K562 (cell line): Measurements from ENCODE around the gene DVL2. TPM values are rescaled to one million over a fixed set of nuclear protein-coding genes. Genes with fewer than 3 reads are reported as not detected.
A peak's percentile ranks its signal among the peaks of the same experiment; 100 is the strongest.

Experiments used
- CBX5 ChIP-seq: IDR thresholded peaks from 2 replicates; pipeline ENCODE4 v1.6.1; 2014; ENCODE audit warnings: low read depth, borderline replicate concordance
- CBX8 ChIP-seq: fragments of 200-600 bp; sonication (generic); IDR thresholded peaks from 2 replicates; pipeline ENCODE4 v1.6.1; 2012; ENCODE audit warnings: borderline replicate concordance, mixed run types, low read depth, mild to moderate bottlenecking, moderate library complexity, mixed read lengths, low read length, control low read depth, inconsistent platforms; ENCODE audit not compliant: poor library complexity, severe bottlenecking; ENCODE audit errors: extremely low read depth
- CHD1 ChIP-seq: fragments of 200-600 bp; sonication (generic); IDR thresholded peaks from one replicate; pipeline ENCODE4 v1.6.1; 2012; ENCODE audit warnings: mild to moderate bottlenecking, moderate library complexity, low read length, inconsistent platforms
- DIDO1 ChIP-seq: fragments of 450-650 bp; IDR thresholded peaks from 2 replicates; pipeline ENCODE4 v1.6.1; 2016; ENCODE audit warnings: low read depth, missing biosample characterization, missing genetic modification characterization
- EWSR1 ChIP-seq: fragments of 450-650 bp; IDR thresholded peaks from 2 replicates; pipeline ENCODE4 v1.6.1; 2018; ENCODE audit warnings: borderline replicate concordance, mild to moderate bottlenecking, low read depth, moderate library complexity; ENCODE audit not compliant: partially characterized antibody
- NCOA4 ChIP-seq: fragments of 450-650 bp; IDR thresholded peaks from 2 replicates; pipeline ENCODE4 v1.6.1; 2018; ENCODE audit warnings: mild to moderate bottlenecking; ENCODE audit not compliant: partially characterized antibody
- NEUROD1 ChIP-seq: fragments of 150-350 bp; IDR thresholded peaks from 2 replicates; pipeline ENCODE4 v1.6.1; 2014; ENCODE audit warnings: borderline replicate concordance, low read length, low read depth; ENCODE audit not compliant: partially characterized antibody
- PML ChIP-seq: IDR thresholded peaks from 2 replicates; pipeline ENCODE4 v1.6.1; 2012; ENCODE audit warnings: low read length, inconsistent platforms
- POLR2G ChIP-seq: fragments of 200-400 bp; formaldehyde crosslinking; IDR thresholded peaks from 2 replicates; pipeline ENCODE4 v1.6.1; 2017; ENCODE audit warnings: low read depth, mild to moderate bottlenecking, antibody characterized with exemption, low read length, moderate library complexity
- PYGO2 ChIP-seq: fragments of 450-650 bp; IDR thresholded peaks from 2 replicates; pipeline ENCODE4 v1.6.1; 2016; ENCODE audit warnings: mild to moderate bottlenecking, missing genetic modification characterization, moderate library complexity, missing compliant biosample characterization
- RAD21 ChIP-seq, 2 experiments: fragments of 250-450 bp in 1 of 2; fragments of 450-650 bp in 1 of 2; sonication (Bioruptor Pico) in 1 of 2; formaldehyde crosslinking in 1 of 2; IDR thresholded peaks in 1 of 2; conservative IDR thresholded peaks in 1 of 2; 2 replicates each; pipeline versions ENCODE4 v1.4.0 to v1.8.0; 2020 to 2022; ENCODE audit warnings: mild to moderate bottlenecking in 2 of 2, moderate library complexity in 1 of 2
- SETDB1 ChIP-seq: IDR thresholded peaks from one replicate; pipeline ENCODE4 v1.6.1; 2012; ENCODE audit warnings: low read length, control low read depth, inconsistent platforms
- SIN3B ChIP-seq: fragments of 450-650 bp; IDR thresholded peaks from 2 replicates; pipeline ENCODE4 v1.6.1; 2017; ENCODE audit warnings: low read depth, mild to moderate bottlenecking, moderate library complexity
- SMARCC2 ChIP-seq: fragments of 450-650 bp; IDR thresholded peaks from 2 replicates; pipeline ENCODE4 v1.6.1; 2017; ENCODE audit warnings: antibody characterized with exemption, moderate library complexity, mild to moderate bottlenecking, low read depth
- SRSF1 ChIP-seq: fragments of 200-400 bp; formaldehyde crosslinking; IDR thresholded peaks from 2 replicates; pipeline ENCODE4 v1.6.1; 2017; ENCODE audit warnings: mild to moderate bottlenecking, low read depth, low read length, moderate library complexity
- TBL1XR1 ChIP-seq, 2 experiments: IDR thresholded peaks; 2 replicates each; pipeline ENCODE4 v1.6.1; 2012; ENCODE audit warnings: improper control_type of control experiment in 2 of 2, low read length in 2 of 2, mild to moderate bottlenecking in 1 of 2
- ZFP36 ChIP-seq: fragments of 150-350 bp; IDR thresholded peaks from 2 replicates; pipeline ENCODE4 v1.6.1; 2018; ENCODE audit warnings: low read length, low read depth; ENCODE audit not compliant: partially characterized antibody
- ZNF12 ChIP-seq: sonication (generic); formaldehyde crosslinking; IDR thresholded peaks from 2 replicates; pipeline ENCODE4 v1.4.0; 2020; ENCODE audit warnings: mild to moderate bottlenecking, missing genetic modification reagents
- ZNF212 ChIP-seq: fragments of 450-650 bp; formaldehyde crosslinking; IDR thresholded peaks from 2 replicates; pipeline ENCODE4 v1.4.0; 2020; ENCODE audit warnings: mild to moderate bottlenecking
- ZNF518B ChIP-seq: fragments of 250-450 bp; sonication (Bioruptor Pico); IDR thresholded peaks from 2 replicates; pipeline ENCODE4 v1.5.0; 2021; ENCODE audit warnings: mild to moderate bottlenecking, moderate library complexity
- polyA plus RNA-seq, 8 experiments: library from polyadenylated mRNA; depleted of rRNA in 4 of 8; stranded (reverse) in 5 of 8; unstranded in 3 of 8; fragments of >200 nt; fragmentation: Nextera tagmentation in 2 of 8; fragmentation: Illumina TruSeq in 1 of 8; extraction: Ambion mirVana in 2 of 8; extraction: Trizol in 1 of 8; gene quantifications; 2 replicates each; pipeline versions ENCODE4 v1.2.1 to v1.2.3, GENCODE V29; 2011 to 2014; ENCODE audit warnings: inconsistent platforms in 1 of 8, missing spikeins in 1 of 8
- total RNA-seq, 7 experiments: library from RNA; depleted of rRNA in 6 of 7; stranded (reverse); fragments of >200 nt in 6 of 7; fragmentation: Illumina TruSeq in 2 of 7; extraction: Trizol in 2 of 7; gene quantifications; 2 replicates each; pipeline versions ENCODE4 v1.2.1 to v1.2.3, GENCODE V29; 2011 to 2021; ENCODE audit warnings: low replicate concordance in 1 of 7
- TF ChIP-seq, protein P1 (sequence below), 2 experiments: fragments of 450-650 bp; IDR thresholded peaks; 2 replicates each; pipeline ENCODE4 v1.6.1; 2016
- TF ChIP-seq, protein P2 (sequence below): fragments of 450-650 bp; formaldehyde crosslinking; IDR thresholded peaks from 2 replicates; pipeline ENCODE4 v1.4.0; 2022; ENCODE audit warnings: missing genetic modification characterization

The DVL2 gene
- total and polyA plus RNA-seq, 9 of the 15 experiments (the other 6 are each of a cell fraction or from before 2014, with no cell fraction given), result 1.3 to 49.5 (median 24.3) TPM

- peak; percentile 81 for TF ChIP-seq CHD1
- no peak for TF ChIP-seq SIN3B
- TF ChIP-seq, protein P1, sequence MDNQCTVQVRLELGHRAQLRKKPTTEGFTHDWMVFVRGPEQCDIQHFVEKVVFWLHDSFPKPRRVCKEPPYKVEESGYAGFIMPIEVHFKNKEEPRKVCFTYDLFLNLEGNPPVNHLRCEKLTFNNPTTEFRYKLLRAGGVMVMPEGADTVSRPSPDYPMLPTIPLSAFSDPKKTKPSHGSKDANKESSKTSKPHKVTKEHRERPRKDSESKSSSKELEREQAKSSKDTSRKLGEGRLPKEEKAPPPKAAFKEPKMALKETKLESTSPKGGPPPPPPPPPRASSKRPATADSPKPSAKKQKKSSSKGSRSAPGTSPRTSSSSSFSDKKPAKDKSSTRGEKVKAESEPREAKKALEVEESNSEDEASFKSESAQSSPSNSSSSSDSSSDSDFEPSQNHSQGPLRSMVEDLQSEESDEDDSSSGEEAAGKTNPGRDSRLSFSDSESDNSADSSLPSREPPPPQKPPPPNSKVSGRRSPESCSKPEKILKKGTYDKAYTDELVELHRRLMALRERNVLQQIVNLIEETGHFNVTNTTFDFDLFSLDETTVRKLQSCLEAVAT (IDR thresholded peaks at IDR 0.05), result no peak
- TF ChIP-seq SETDB1, result no peak
- TF ChIP-seq TBL1XR1 (IDR thresholded peaks at IDR 0.05; ENCODE audit: low read length in 2 of 2), result no peak
- peak; percentile 40; the same call in 1 of the 2 replicates for TF ChIP-seq PML
- no peak for TF ChIP-seq ZNF518B (CRISPR knock-in tag)
- no peak for TF ChIP-seq ZFP36
- TF ChIP-seq PYGO2, result no peak
- TF ChIP-seq SMARCC2, result no peak
- TF ChIP-seq EWSR1, result no peak
- TF ChIP-seq ZNF212 (CRISPR knock-in tag), result peak; percentile 47; the same call in 1 of the 2 replicates
- no peak for TF ChIP-seq DIDO1 (tag)
- TF ChIP-seq, protein P2, sequence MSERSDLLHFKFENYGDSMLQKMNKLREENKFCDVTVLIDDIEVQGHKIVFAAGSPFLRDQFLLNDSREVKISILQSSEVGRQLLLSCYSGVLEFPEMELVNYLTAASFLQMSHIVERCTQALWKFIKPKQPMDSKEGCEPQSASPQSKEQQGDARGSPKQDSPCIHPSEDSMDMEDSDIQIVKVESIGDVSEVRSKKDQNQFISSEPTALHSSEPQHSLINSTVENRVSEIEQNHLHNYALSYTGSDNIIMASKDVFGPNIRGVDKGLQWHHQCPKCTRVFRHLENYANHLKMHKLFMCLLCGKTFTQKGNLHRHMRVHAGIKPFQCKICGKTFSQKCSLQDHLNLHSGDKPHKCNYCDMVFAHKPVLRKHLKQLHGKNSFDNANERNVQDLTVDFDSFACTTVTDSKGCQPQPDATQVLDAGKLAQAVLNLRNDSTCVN, result no peak
- no peak for TF ChIP-seq CBX5
- no peak for TF ChIP-seq NCOA4
- TF ChIP-seq NEUROD1, result no peak
- no peak for TF ChIP-seq CBX8
- TF ChIP-seq POLR2G, result peak; percentile 91
- no peak for TF ChIP-seq ZNF12 (CRISPR knock-in tag)
- TF ChIP-seq SRSF1, result no peak
- no peak for TF ChIP-seq RAD21 (CRISPR knock-in tag; conservative IDR thresholded peaks at IDR 0.05 in 1 of 2, IDR thresholded peaks at IDR 0.05 in 1 of 2)
These were observed 14.3 kb downstream of the DVL2 start, which contains the start of the genes ACADVL and DLG4 (continued) for GRCh38 chr17:7219812-7220592.
